HCT116 (cell line): ENCODE data around the gene ZIC4. TPM values are rescaled to one million over a fixed set of nuclear protein-coding genes. Genes with fewer than 3 reads are reported as not detected.

Source experiments
- ATAC-seq: fragments of 200-7000 bp; cut with Tn5 transposase; 2 replicates; pipeline ENCODE4 v1.9.1; 2020; ENCODE audit warnings: mild to moderate bottlenecking, moderate library complexity
- BruUV-seq: library from RNA; stranded (reverse); fragments of 400-500 nt; replicated peaks from 2 replicates; lab custom pipeline; 2021; lab: Mats Ljungman, UMichigan
- CTCF ChIA-PET: fragments of 300-600 bp; sonication (Branson Sonifier 250); formaldehyde crosslinking; loops from one replicate; lab custom pipeline; 2021; ENCODE audit warnings: antibody characterized with exemption; lab: Charles Lee
- POLR2A ChIA-PET: fragments of 300-600, 350-600 bp; sonication (Branson Sonifier 250); formaldehyde crosslinking; loops from one replicate; lab custom pipeline; 2021; ENCODE audit warnings: antibody characterized with exemption; lab: Charles Lee
- RAD21 ChIA-PET, 2 experiments: fragments of 300-600 bp; sonication (Branson Sonifier 250); formaldehyde crosslinking; loops; one replicate each; lab custom pipeline; 2023; ENCODE audit warnings: low total read pairs in 2 of 2; ENCODE audit not compliant: uncharacterized antibody in 2 of 2, unreplicated experiment in 2 of 2, low non-redundant PET in 1 of 2; lab: Charles Lee
- DNase-seq: peaks from one replicate; pipeline ENCODE4 v3.0.0-alpha.2; 2010; ENCODE audit warnings: low read depth, low spot score
- H2AFZ ChIP-seq: fragments of 200-600 bp; shearing (Covaris generic), sonication (generic); 2 replicates; pipeline ENCODE4 v1.6.1; 2017; ENCODE audit warnings: low read depth, mixed run types, mixed read lengths, antibody characterized with exemption, low read length; ENCODE audit not compliant: poor library complexity, severe bottlenecking
- H3K27ac ChIP-seq: 2 replicates; pipeline ENCODE4 v1.5.1; 2012; ENCODE audit warnings: low read depth, low read length
- H3K27me3 ChIP-seq: fragments of 200-600 bp; sonication (generic); 2 replicates; pipeline ENCODE4 v1.6.1; 2016; ENCODE audit warnings: mixed run types, low read length, mixed read lengths; ENCODE audit not compliant: insufficient read depth
- H3K36me3 ChIP-seq, 2 experiments: fragments of 200-500 bp in 1 of 2; fragments of 200-600 bp in 1 of 2; sonication (Bioruptor generic) in 1 of 2; sonication (generic) in 1 of 2; 2 replicates each; pipeline versions ENCODE4 v1.5.1 to v1.6.1; 2014 to 2016; ENCODE audit warnings: low read length in 2 of 2, inconsistent platforms in 1 of 2, mixed read lengths in 1 of 2, mixed run types in 1 of 2; ENCODE audit not compliant: insufficient read depth in 2 of 2, control insufficient read depth in 1 of 2
- H3K4me1 ChIP-seq, 2 experiments: fragments of 200-600 bp in 1 of 2; sonication (generic) in 1 of 2; 2 replicates each; pipeline versions ENCODE4 v1.5.1 to v1.6.1; 2012 to 2017; ENCODE audit warnings: low read length in 2 of 2, inconsistent platforms in 1 of 2, mild to moderate bottlenecking in 1 of 2, mixed read lengths in 1 of 2, mixed run types in 1 of 2, moderate library complexity in 1 of 2; ENCODE audit not compliant: insufficient read depth in 2 of 2, control insufficient read depth in 1 of 2
- H3K4me2 ChIP-seq: fragments of 200-600 bp; sonication (generic); 2 replicates; pipeline ENCODE4 v1.6.1; 2017; ENCODE audit warnings: mixed run types, low read length, mixed read lengths
- H3K4me3 ChIP-seq, 2 experiments: fragments of 200-600 bp in 1 of 2; sonication (generic) in 1 of 2; replicated peaks in 1 of 2; 2 replicates each; pipeline ENCODE4 v1.5.1; 2011 to 2016; ENCODE audit warnings: low read length in 2 of 2, control low read depth in 1 of 2, low read depth in 1 of 2, mild to moderate bottlenecking in 1 of 2, mixed read lengths in 1 of 2, mixed run types in 1 of 2
- H3K79me2 ChIP-seq: fragments of 200-600 bp; sonication (generic); 2 replicates; pipeline ENCODE4 v1.6.1; 2017; ENCODE audit warnings: mild to moderate bottlenecking, mixed run types, low read length, moderate library complexity, mixed read lengths; ENCODE audit not compliant: insufficient read depth
- H3K9ac ChIP-seq: fragments of 200-600 bp; sonication (generic); 2 replicates; pipeline ENCODE4 v1.6.1; 2016; ENCODE audit warnings: low read length, mixed read lengths
- H3K9me2 ChIP-seq: fragments of 200-600 bp; sonication (generic), shearing (Covaris generic); 2 replicates; pipeline ENCODE4 v1.6.1; 2017; ENCODE audit warnings: mixed run types, mild to moderate bottlenecking, moderate library complexity; ENCODE audit not compliant: insufficient read depth
- H3K9me3 ChIP-seq, 2 experiments: fragments of 200-500 bp in 1 of 2; fragments of 200-600 bp in 1 of 2; sonication (Bioruptor generic) in 1 of 2; sonication (generic) in 1 of 2; 2 replicates each; pipeline ENCODE4 v1.6.1; 2014 to 2017; ENCODE audit warnings: low read length in 2 of 2, mixed read lengths in 2 of 2, inconsistent platforms in 1 of 2, low read depth in 1 of 2, mild to moderate bottlenecking in 1 of 2, mixed run types in 1 of 2, moderate library complexity in 1 of 2; ENCODE audit not compliant: control insufficient read depth in 1 of 2, insufficient read depth in 1 of 2
- H4K20me1 ChIP-seq: fragments of 200-600 bp; sonication (generic), shearing (Covaris generic); 2 replicates; pipeline ENCODE4 v1.6.1; 2017; ENCODE audit warnings: mixed run types, mild to moderate bottlenecking, moderate library complexity; ENCODE audit not compliant: insufficient read depth
- EGR1 ChIP-seq: IDR thresholded peaks from 2 replicates; pipeline ENCODE4 v1.6.1; 2012; ENCODE audit warnings: low read depth
- ELF1 ChIP-seq: IDR thresholded peaks from 2 replicates; pipeline ENCODE4 v1.6.1; 2012; ENCODE audit warnings: low read depth, borderline replicate concordance
- EZH2 ChIP-seq: fragments of 200-600 bp; sonication (generic); IDR thresholded peaks from 2 replicates; pipeline ENCODE4 v1.6.1; 2017; ENCODE audit warnings: antibody characterized with exemption, mixed run types
- EZH2phosphoT487 ChIP-seq: fragments of 200-600 bp; IDR thresholded peaks from 2 replicates; pipeline ENCODE4 v1.6.1; 2018; ENCODE audit warnings: antibody characterized with exemption, borderline replicate concordance
- FOSL1 ChIP-seq: IDR thresholded peaks from 2 replicates; pipeline ENCODE4 v1.6.1; 2012; ENCODE audit warnings: low read depth
- JUND ChIP-seq: IDR thresholded peaks from 2 replicates; pipeline ENCODE4 v1.6.1; 2012
- POLR2A ChIP-seq: IDR thresholded peaks from 2 replicates; pipeline ENCODE4 v1.7.0; 2011; ENCODE audit warnings: borderline replicate concordance; ENCODE audit not compliant: insufficient read depth, insufficient read length; ENCODE audit errors: extremely low read depth
- POLR2AphosphoS5 ChIP-seq: IDR thresholded peaks from 2 replicates; pipeline ENCODE4 v1.6.1; 2011; ENCODE audit warnings: mild to moderate bottlenecking, low read depth, low read length, moderate library complexity
- RAD21 ChIP-seq: IDR thresholded peaks from 2 replicates; pipeline ENCODE4 v1.6.1; 2012; ENCODE audit warnings: low read depth, mild to moderate bottlenecking
- REST ChIP-seq: IDR thresholded peaks from 2 replicates; pipeline ENCODE4 v1.6.1; 2012; ENCODE audit warnings: low read depth
- SIN3A ChIP-seq: IDR thresholded peaks from 2 replicates; pipeline ENCODE4 v1.6.1; 2012; ENCODE audit warnings: low read depth
- SP1 ChIP-seq: IDR thresholded peaks from 2 replicates; pipeline ENCODE4 v1.6.1; 2012; ENCODE audit warnings: low read depth
- SRF ChIP-seq: IDR thresholded peaks from 2 replicates; pipeline ENCODE4 v1.6.1; 2012; ENCODE audit warnings: low read depth
- YY1 ChIP-seq: IDR thresholded peaks from 2 replicates; pipeline ENCODE4 v1.6.1; 2011; ENCODE audit warnings: low read length, low read depth, moderate library complexity, mild to moderate bottlenecking; ENCODE audit not compliant: insufficient replicate concordance; ENCODE audit errors: extremely low read depth
- ZFX ChIP-seq: fragments of 450-650 bp; IDR thresholded peaks from 2 replicates; pipeline ENCODE4 v1.6.1; 2017
- intact Hi-C: fragments of 100-400 bp; cut with micrococcal nuclease; formaldehyde crosslinking; loops from 2 replicates; pipeline ENCODE4 v1.10.0; 2022
- total RNA-seq: library from RNA; stranded (reverse); gene quantifications from one replicate; pipeline ENCODE4 v1.2.1, GENCODE V29; 2021; ENCODE audit not compliant: unreplicated experiment
- TF ChIP-seq, protein P1 (sequence below): IDR thresholded peaks from 2 replicates; pipeline ENCODE4 v1.6.1; 2012
- TF ChIP-seq, protein P2 (sequence below): IDR thresholded peaks from 2 replicates; pipeline ENCODE4 v1.6.1; 2012
- TF ChIP-seq, protein P3 (sequence below), 3 experiments: fragments of 200-600 bp in 1 of 3; sonication (generic) in 1 of 3; IDR thresholded peaks in 2 of 3; conservative IDR thresholded peaks in 1 of 3; 2 replicates each; pipeline ENCODE4 v1.5.1; 2012 to 2017; ENCODE audit warnings: low read depth in 2 of 3, low read length in 2 of 3, antibody characterized with exemption in 1 of 3, borderline replicate concordance in 1 of 3, control low read depth in 1 of 3, mild to moderate bottlenecking in 1 of 3, mixed read lengths in 1 of 3, mixed run types in 1 of 3, moderate library complexity in 1 of 3; ENCODE audit not compliant: insufficient read depth in 1 of 3
- TF ChIP-seq, protein P4 (sequence below): IDR thresholded peaks from 2 replicates; pipeline ENCODE4 v1.6.1; 2011; ENCODE audit warnings: mild to moderate bottlenecking, low read length, moderate library complexity; ENCODE audit not compliant: insufficient replicate concordance; ENCODE audit errors: extremely low read depth

ZIC4 gene
- total RNA-seq, 1 experiment from 2014 or later = not detected

DNA sequence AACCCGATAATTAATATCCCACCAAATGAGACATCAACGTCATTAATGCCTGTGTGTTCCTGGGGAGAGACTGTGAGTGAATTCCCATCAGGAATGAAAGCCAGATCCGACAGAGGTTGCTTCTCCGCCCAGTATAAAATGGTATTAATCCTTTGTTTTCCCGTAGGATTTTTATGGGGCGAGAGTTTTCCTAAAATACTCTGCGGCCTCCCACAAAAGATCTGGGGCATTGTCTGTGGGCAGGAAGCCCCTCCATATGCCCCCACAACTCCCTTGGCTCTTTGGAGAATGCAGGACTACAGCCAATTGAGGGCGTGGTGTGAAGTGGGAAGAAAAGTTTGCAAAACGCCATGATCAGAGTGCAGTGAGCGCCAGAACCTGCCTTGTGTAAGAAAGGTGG, 26.7 kb downstream of the ZIC4 start:
- no peaks in the 10 kb centered on the region for H3K27me3 ChIP-seq

More for the DNA sequence above, 26.7 kb downstream of the ZIC4 start:
- Histone ChIP-seq H3K4me2 (no peak overlapping the region), H4K20me1 (no peaks in the 10 kb centered on the region), H3K9ac (no peak overlapping the region), H3K27ac (no peak overlapping the region), H3K36me3 (no peaks in the 10 kb centered on the region), H2AFZ (no peak overlapping the region)
- DNase-seq = no peak
- no TSS peak for BruUV-seq
- RAD21 ChIA-PET = no interaction called here
- intact Hi-C loops = loop anchor here (5.0 kb wide), 1 partner anchor 238 kb away; no protein-coding TSS in a partner anchor
- TF ChIP-seq FOSL1 (no peak), ELF1 (no peak), RAD21 (no peak), EZH2 (no peak), ZFX (no peak), SP1 (no peak), EGR1 (no peak), YY1 (no peak), JUND (no peak), SIN3A (no peak), SRF (no peak), POLR2AphosphoS5 (no peak), REST (no peak), POLR2A (no peak), EZH2phosphoT487 (no peak)
- TF ChIP-seq, protein P1, sequence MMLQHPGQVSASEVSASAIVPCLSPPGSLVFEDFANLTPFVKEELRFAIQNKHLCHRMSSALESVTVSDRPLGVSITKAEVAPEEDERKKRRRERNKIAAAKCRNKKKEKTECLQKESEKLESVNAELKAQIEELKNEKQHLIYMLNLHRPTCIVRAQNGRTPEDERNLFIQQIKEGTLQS = no peak
- TF ChIP-seq, protein P2, sequence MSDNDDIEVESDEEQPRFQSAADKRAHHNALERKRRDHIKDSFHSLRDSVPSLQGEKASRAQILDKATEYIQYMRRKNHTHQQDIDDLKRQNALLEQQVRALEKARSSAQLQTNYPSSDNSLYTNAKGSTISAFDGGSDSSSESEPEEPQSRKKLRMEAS = no peak
- TF ChIP-seq, protein P3, sequence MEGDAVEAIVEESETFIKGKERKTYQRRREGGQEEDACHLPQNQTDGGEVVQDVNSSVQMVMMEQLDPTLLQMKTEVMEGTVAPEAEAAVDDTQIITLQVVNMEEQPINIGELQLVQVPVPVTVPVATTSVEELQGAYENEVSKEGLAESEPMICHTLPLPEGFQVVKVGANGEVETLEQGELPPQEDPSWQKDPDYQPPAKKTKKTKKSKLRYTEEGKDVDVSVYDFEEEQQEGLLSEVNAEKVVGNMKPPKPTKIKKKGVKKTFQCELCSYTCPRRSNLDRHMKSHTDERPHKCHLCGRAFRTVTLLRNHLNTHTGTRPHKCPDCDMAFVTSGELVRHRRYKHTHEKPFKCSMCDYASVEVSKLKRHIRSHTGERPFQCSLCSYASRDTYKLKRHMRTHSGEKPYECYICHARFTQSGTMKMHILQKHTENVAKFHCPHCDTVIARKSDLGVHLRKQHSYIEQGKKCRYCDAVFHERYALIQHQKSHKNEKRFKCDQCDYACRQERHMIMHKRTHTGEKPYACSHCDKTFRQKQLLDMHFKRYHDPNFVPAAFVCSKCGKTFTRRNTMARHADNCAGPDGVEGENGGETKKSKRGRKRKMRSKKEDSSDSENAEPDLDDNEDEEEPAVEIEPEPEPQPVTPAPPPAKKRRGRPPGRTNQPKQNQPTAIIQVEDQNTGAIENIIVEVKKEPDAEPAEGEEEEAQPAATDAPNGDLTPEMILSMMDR (IDR thresholded peaks at IDR 0.05 in 2 of 3, conservative IDR thresholded peaks at IDR 0.05 in 1 of 3; ENCODE audit: borderline replicate concordance in 1 of 3, insufficient read depth in 1 of 3, low read depth in 2 of 3, low read length in 2 of 3) = no peak
- TF ChIP-seq, protein P4, sequence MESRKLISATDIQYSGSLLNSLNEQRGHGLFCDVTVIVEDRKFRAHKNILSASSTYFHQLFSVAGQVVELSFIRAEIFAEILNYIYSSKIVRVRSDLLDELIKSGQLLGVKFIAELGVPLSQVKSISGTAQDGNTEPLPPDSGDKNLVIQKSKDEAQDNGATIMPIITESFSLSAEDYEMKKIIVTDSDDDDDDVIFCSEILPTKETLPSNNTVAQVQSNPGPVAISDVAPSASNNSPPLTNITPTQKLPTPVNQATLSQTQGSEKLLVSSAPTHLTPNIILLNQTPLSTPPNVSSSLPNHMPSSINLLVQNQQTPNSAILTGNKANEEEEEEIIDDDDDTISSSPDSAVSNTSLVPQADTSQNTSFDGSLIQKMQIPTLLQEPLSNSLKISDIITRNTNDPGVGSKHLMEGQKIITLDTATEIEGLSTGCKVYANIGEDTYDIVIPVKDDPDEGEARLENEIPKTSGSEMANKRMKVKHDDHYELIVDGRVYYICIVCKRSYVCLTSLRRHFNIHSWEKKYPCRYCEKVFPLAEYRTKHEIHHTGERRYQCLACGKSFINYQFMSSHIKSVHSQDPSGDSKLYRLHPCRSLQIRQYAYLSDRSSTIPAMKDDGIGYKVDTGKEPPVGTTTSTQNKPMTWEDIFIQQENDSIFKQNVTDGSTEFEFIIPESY = no peak
- TF ChIP-seq, all 23 proteins: peak for 0
- Histone ChIP-seq H3K79me2 (no peaks in the 10 kb centered on the region), H3K4me1 (no peaks in the 10 kb centered on the region), H3K4me3 (no peak overlapping the region), H3K9me2 (no peaks in the 10 kb centered on the region), H3K9me3 (no peaks in the 10 kb centered on the region)
- no peak for ATAC-seq
- CTCF ChIA-PET = no interaction called here
- POLR2A ChIA-PET = no interaction called here
